Erythroblast (primary cell): Measurements from ENCODE around the gene B4GALT3.

Experiments
- GATA1 ChIP-seq: IDR thresholded peaks from 2 replicates; pipeline ENCODE4 v1.6.1; 2011; ENCODE audit warnings: low read depth, mild to moderate bottlenecking, control low read depth, low read length, moderate library complexity
- POLR2A ChIP-seq: IDR thresholded peaks from 2 replicates; pipeline ENCODE4 v1.6.1; 2011; ENCODE audit warnings: mild to moderate bottlenecking, low read length

DNA sequence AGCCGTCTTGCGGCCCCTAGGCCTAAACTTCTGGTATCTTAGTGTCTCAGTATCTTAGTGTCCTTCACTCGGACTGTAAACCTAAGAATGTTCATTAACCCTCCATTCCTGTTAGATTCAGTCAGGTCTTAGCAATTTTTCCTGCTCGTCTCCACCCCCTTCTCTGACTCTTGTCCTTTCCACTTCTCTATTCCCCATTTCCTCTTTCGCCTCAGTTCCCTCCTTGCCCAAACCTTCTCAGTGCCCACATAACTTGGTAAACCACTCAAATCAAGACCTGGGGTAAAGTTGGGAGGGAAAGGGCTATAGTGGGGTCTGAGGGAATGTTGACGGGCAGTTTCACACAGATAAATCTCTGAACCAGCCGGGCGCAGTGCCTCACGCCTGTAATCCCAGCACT lies 37.1 kb upstream of the B4GALT3 start:
- TF ChIP-seq POLR2A (no peak), GATA1 (no peak)
